ENCODE results near the gene MYOM1.

Gene MYOM1

GRCh38 chr18:3177902-3178687, 41.7 kb downstream of the MYOM1 start:
- no peak for TF ChIP-seq SUZ12 (IDR thresholded peaks at IDR 0.05)
- no peak for DNase-seq (ENCODE audit: extremely low spot score)
- POLR2A ChIA-PET, result no interaction called here
- CTCF ChIA-PET, result no interaction called here

- DNase-seq (ENCODE audit: extremely low spot score), result no peak
- TF ChIP-seq FOXA1 (IDR thresholded peaks at IDR 0.05) (no peak), FOXM1 (IDR thresholded peaks at IDR 0.05; ENCODE audit: borderline replicate concordance) (no peak), ZNF384 (IDR thresholded peaks at IDR 0.05) (no peak), HDGF (IDR thresholded peaks at IDR 0.05; ENCODE audit: borderline replicate concordance) (no peak), LEF1 (IDR thresholded peaks at IDR 0.05; ENCODE audit: borderline replicate concordance) (no peak), SP1 (IDR thresholded peaks at IDR 0.05) (no peak), FOXK2 (IDR thresholded peaks at IDR 0.05) (no peak), ELF4 (IDR thresholded peaks at IDR 0.05) (no peak), SUZ12 (IDR thresholded peaks at IDR 0.05) (no peak), CTBP1 (IDR thresholded peaks at IDR 0.05; ENCODE audit: borderline replicate concordance) (no peak)
- ChIA-PET POLR2A (interaction anchor here (0.7 kb wide), 1 partner anchor 14 kb away, joined by 3 read pairs; no protein-coding TSS in a partner anchor), CTCF (interaction anchor here (1.6 kb wide), 1 partner anchor 12 kb away, joined by 4 read pairs; no protein-coding TSS in a partner anchor)
Measured at GRCh38 chr18:3175195-3175758, 44.5 kb downstream of the MYOM1 start.

DNA sequence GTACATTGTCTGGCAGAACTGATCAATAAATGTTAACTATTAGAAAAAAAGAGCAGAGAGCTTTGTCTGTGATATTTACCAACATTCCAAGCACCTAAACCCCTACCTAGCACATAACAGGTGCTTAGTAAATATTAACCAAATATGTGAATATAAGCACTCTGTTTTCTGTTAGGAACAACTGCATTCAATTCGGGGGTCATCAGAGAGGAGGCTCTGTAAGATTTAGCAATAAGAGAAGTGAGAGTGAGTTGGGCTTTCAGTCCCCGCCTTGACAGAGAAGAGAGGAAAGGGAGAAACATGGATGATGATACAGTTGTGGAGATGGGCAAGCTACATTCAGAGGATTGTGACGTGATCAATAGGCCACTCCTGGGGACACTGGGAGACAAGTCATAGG, 47.7 kb downstream of the MYOM1 start:
- ChIA-PET POLR2A (no interaction called here), CTCF (no interaction called here)
- no peak for TF ChIP-seq SP1 (IDR thresholded peaks at IDR 0.05)
- TF ChIP-seq SUZ12 (IDR thresholded peaks at IDR 0.05), result no peak
- TF ChIP-seq CTBP1 (IDR thresholded peaks at IDR 0.05; ENCODE audit: borderline replicate concordance), result no peak
- no peak for TF ChIP-seq ZNF384 (IDR thresholded peaks at IDR 0.05)
- no peak for TF ChIP-seq LEF1 (IDR thresholded peaks at IDR 0.05; ENCODE audit: borderline replicate concordance)
- TF ChIP-seq HDGF (IDR thresholded peaks at IDR 0.05; ENCODE audit: borderline replicate concordance), result no peak
- TF ChIP-seq FOXK2 (IDR thresholded peaks at IDR 0.05), result no peak
- no peak for TF ChIP-seq BHLHE40 (IDR thresholded peaks at IDR 0.05; ENCODE audit: borderline replicate concordance)
- no peak for TF ChIP-seq FOXA1 (IDR thresholded peaks at IDR 0.05)
- no peak for TF ChIP-seq ARNT (IDR thresholded peaks at IDR 0.05)
- TF ChIP-seq L3MBTL2 (conservative IDR thresholded peaks at IDR 0.05), result no peak
- TF ChIP-seq FOXM1 (IDR thresholded peaks at IDR 0.05; ENCODE audit: borderline replicate concordance), result no peak
- no peak for TF ChIP-seq PKNOX1 (IDR thresholded peaks at IDR 0.05)
- no peak for TF ChIP-seq ELF4 (IDR thresholded peaks at IDR 0.05)
- no peak for TF ChIP-seq TARDBP (IDR thresholded peaks at IDR 0.05)
- no peak for TF ChIP-seq NFRKB (IDR thresholded peaks at IDR 0.05)
- no peak for DNase-seq (ENCODE audit: extremely low spot score)

- DNase-seq (ENCODE audit: extremely low spot score), result no peak
- ChIA-PET POLR2A (no interaction called here), CTCF (no interaction called here)
- TF ChIP-seq ARNT (IDR thresholded peaks at IDR 0.05), result no peak
- TF ChIP-seq ELF4 (IDR thresholded peaks at IDR 0.05), result no peak
- TF ChIP-seq TARDBP (IDR thresholded peaks at IDR 0.05), result no peak
- no peak for TF ChIP-seq PKNOX1 (IDR thresholded peaks at IDR 0.05)
- no peak for TF ChIP-seq NFRKB (IDR thresholded peaks at IDR 0.05)
- TF ChIP-seq LEF1 (IDR thresholded peaks at IDR 0.05; ENCODE audit: borderline replicate concordance), result no peak
- TF ChIP-seq BHLHE40 (IDR thresholded peaks at IDR 0.05; ENCODE audit: borderline replicate concordance), result no peak
- no peak for TF ChIP-seq FOXM1 (IDR thresholded peaks at IDR 0.05; ENCODE audit: borderline replicate concordance)
- no peak for TF ChIP-seq ZNF384 (IDR thresholded peaks at IDR 0.05)
- no peak for TF ChIP-seq CTBP1 (IDR thresholded peaks at IDR 0.05; ENCODE audit: borderline replicate concordance)
- no peak for TF ChIP-seq FOXA1 (IDR thresholded peaks at IDR 0.05)
- TF ChIP-seq FOXK2 (IDR thresholded peaks at IDR 0.05), result no peak
- no peak for TF ChIP-seq L3MBTL2 (conservative IDR thresholded peaks at IDR 0.05)
- TF ChIP-seq HDGF (IDR thresholded peaks at IDR 0.05; ENCODE audit: borderline replicate concordance), result no peak
Measured at GRCh38 chr18:3171631-3172030, 48.1 kb downstream of the MYOM1 start.

DNA sequence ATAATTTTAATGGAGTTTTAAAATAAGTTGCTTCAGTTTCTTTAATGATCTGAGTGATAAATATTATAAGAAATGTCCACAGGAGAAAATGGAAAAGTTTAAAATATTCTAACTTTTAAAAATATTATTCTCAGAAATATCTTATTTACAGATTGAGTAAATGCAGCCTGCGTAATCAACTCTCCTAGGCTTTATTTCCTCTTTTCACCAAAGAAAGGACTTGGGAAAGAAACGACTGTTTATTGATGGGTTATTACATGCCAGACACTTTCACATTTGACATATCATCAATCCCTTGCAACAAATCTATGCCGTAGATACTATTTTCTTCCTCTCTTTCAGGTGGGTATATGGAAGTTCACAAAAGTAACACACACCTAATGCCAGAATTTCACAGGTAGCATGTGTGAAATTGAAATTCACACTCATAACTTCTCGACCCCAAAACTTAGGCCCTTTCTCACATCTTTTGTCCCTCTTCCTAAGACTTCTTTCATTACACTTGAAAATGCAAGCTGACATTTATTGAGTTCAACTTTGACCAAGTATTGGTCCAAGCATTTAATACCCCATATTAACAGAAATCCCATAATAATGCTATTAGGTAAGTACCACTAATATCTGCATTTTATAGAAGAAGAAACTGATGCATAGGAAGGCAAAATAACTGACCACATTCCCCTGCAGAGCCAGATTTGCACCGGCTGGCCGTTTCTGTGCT, 49.2 kb downstream of the MYOM1 start:
- TF ChIP-seq BHLHE40 (IDR thresholded peaks at IDR 0.05; ENCODE audit: borderline replicate concordance) (no peak), FOXA1 (IDR thresholded peaks at IDR 0.05) (no peak), PKNOX1 (IDR thresholded peaks at IDR 0.05) (no peak), SUZ12 (IDR thresholded peaks at IDR 0.05) (no peak), SP1 (IDR thresholded peaks at IDR 0.05) (no peak), FOXK2 (IDR thresholded peaks at IDR 0.05) (no peak), ELF4 (IDR thresholded peaks at IDR 0.05) (no peak), TARDBP (IDR thresholded peaks at IDR 0.05) (no peak), FOXM1 (IDR thresholded peaks at IDR 0.05; ENCODE audit: borderline replicate concordance) (no peak), L3MBTL2 (conservative IDR thresholded peaks at IDR 0.05) (no peak), CTBP1 (IDR thresholded peaks at IDR 0.05; ENCODE audit: borderline replicate concordance) (no peak), LEF1 (IDR thresholded peaks at IDR 0.05; ENCODE audit: borderline replicate concordance) (no peak), NFRKB (IDR thresholded peaks at IDR 0.05) (no peak), ARNT (IDR thresholded peaks at IDR 0.05) (no peak), ZNF384 (IDR thresholded peaks at IDR 0.05) (no peak), HDGF (IDR thresholded peaks at IDR 0.05; ENCODE audit: borderline replicate concordance) (no peak)
- CTCF ChIA-PET, result no interaction called here
- POLR2A ChIA-PET, result no interaction called here
- DNase-seq (ENCODE audit: extremely low spot score), result no peak
